OCI-LY1 (cell line): ENCODE data around the gene IRF5.

ENCODE experiments used
- H2AFZ ChIP-seq: fragments of 200-600 bp; sonication (generic), shearing (Covaris generic); 2 replicates; pipeline ENCODE4 v1.6.0; 2014; ENCODE audit warnings: antibody characterized with exemption, mild to moderate bottlenecking, low read length
- H3F3A ChIP-seq: fragments of 200-600 bp; sonication (generic), shearing (Covaris generic); 2 replicates; pipeline ENCODE4 v1.6.0; 2014; ENCODE audit warnings: mild to moderate bottlenecking, antibody characterized with exemption, low read length, moderate library complexity; ENCODE audit not compliant: insufficient read depth
- H3K27ac ChIP-seq: fragments of 200-600 bp; sonication (generic); 2 replicates; pipeline ENCODE4 v1.5.1; 2014; ENCODE audit warnings: low read length, mixed run types, mild to moderate bottlenecking, low read depth; ENCODE audit not compliant: poor library complexity, severe bottlenecking
- H3K27me3 ChIP-seq: fragments of 200-600 bp; sonication (generic); 2 replicates; pipeline ENCODE4 v1.6.0; 2014; ENCODE audit warnings: antibody characterized with exemption, mild to moderate bottlenecking, low read length, moderate library complexity; ENCODE audit not compliant: insufficient read depth
- H3K36me3 ChIP-seq: fragments of 200-600 bp; sonication (generic); 2 replicates; pipeline ENCODE4 v1.6.1; 2014; ENCODE audit warnings: mild to moderate bottlenecking, antibody characterized with exemption, low read length, moderate library complexity, mixed read lengths; ENCODE audit not compliant: insufficient read depth
- H3K4me1 ChIP-seq: fragments of 200-600 bp; sonication (generic); 2 replicates; pipeline ENCODE4 v1.5.1; 2014; ENCODE audit warnings: mild to moderate bottlenecking, low read length, moderate library complexity; ENCODE audit not compliant: insufficient read depth, severe bottlenecking
- H3K4me2 ChIP-seq: fragments of 200-600 bp; sonication (generic), shearing (Covaris generic); 2 replicates; pipeline ENCODE4 v1.6.1; 2014; ENCODE audit warnings: low read length
- H3K4me3 ChIP-seq: fragments of 200-600 bp; sonication (generic); 2 replicates; pipeline ENCODE4 v1.5.1; 2014; ENCODE audit warnings: low read length, low read depth, mild to moderate bottlenecking, mixed read lengths; ENCODE audit not compliant: poor library complexity, severe bottlenecking
- H3K79me2 ChIP-seq: fragments of 200-600 bp; shearing (Covaris generic); 2 replicates; pipeline ENCODE4 v1.6.1; 2016; ENCODE audit warnings: mixed run types, low read length, mixed read lengths; ENCODE audit not compliant: insufficient read depth
- H3K9ac ChIP-seq: fragments of 200-600 bp; sonication (generic), shearing (Covaris generic); 2 replicates; pipeline ENCODE4 v1.6.1; 2014; ENCODE audit warnings: mild to moderate bottlenecking, low read length, mixed read lengths
- H3K9me2 ChIP-seq: fragments of 200-600 bp; sonication (generic), shearing (Covaris generic); 2 replicates; pipeline ENCODE4 v1.6.1; 2014; ENCODE audit warnings: low read depth, mild to moderate bottlenecking, low read length, mixed read lengths
- H3K9me3 ChIP-seq: fragments of 200-600 bp; shearing (Covaris generic); 2 replicates; pipeline ENCODE4 v1.6.1; 2014; ENCODE audit warnings: low read length, mixed read lengths
- H4K20me1 ChIP-seq: fragments of 200-600 bp; sonication (generic), shearing (Covaris generic); 2 replicates; pipeline ENCODE4 v1.6.0; 2016; ENCODE audit warnings: mild to moderate bottlenecking, low read length; ENCODE audit not compliant: insufficient read depth
- CTCF ChIP-seq: fragments of 200-600 bp; sonication (generic), shearing (Covaris generic); IDR thresholded peaks from 2 replicates; pipeline ENCODE4 v1.5.1; 2017; ENCODE audit warnings: mild to moderate bottlenecking, antibody characterized with exemption, low read length, moderate library complexity, mixed read lengths
- EZH2 ChIP-seq: fragments of 200-600 bp; sonication (generic), shearing (Covaris generic); IDR thresholded peaks from 2 replicates; pipeline ENCODE4 v1.8.0; 2017; ENCODE audit warnings: borderline replicate concordance, mixed run types, mild to moderate bottlenecking, antibody characterized with exemption, low read length, moderate library complexity, mixed read lengths

IRF5 gene

GRCh38 chr7:128913870-128914565 is 23.7 kb upstream of the IRF5 start:
- Histone ChIP-seq H3K36me3 (no peaks in the 10 kb centered on the region), H3K9ac (no peak overlapping the region), H3K9me3 (no peaks in the 10 kb centered on the region), H4K20me1 (no peaks in the 10 kb centered on the region), H3K4me1 (no peaks in the 10 kb centered on the region), H3F3A (no peaks in the 10 kb centered on the region), H3K27me3 (peaks cover 45% of the 10 kb centered on the region), H2AFZ (no peak overlapping the region), H3K4me2 (no peak overlapping the region), H3K79me2 (no peaks in the 10 kb centered on the region), H3K27ac (no peak overlapping the region), H3K9me2 (no peaks in the 10 kb centered on the region), H3K4me3 (no peak overlapping the region)
- TF ChIP-seq EZH2, result no peak
- no peak for TF ChIP-seq CTCF

GRCh38 chr7:128914566-128915151 is 23.1 kb upstream of the IRF5 start:
- H3K36me3 ChIP-seq, result no peaks in the 10 kb centered on the region
- TF ChIP-seq EZH2 (no peak), CTCF (no peak)
- peaks cover 40% of the 10 kb centered on the region for H3K27me3 ChIP-seq
- H2AFZ ChIP-seq, result no peak overlapping the region
- peaks cover 5% of the 10 kb centered on the region for H3K4me1 ChIP-seq
- H4K20me1 ChIP-seq, result no peaks in the 10 kb centered on the region
- H3K4me3 ChIP-seq, result no peak overlapping the region
- H3F3A ChIP-seq, result no peaks in the 10 kb centered on the region
- no peak overlapping the region for H3K4me2 ChIP-seq
- no peak overlapping the region for H3K9ac ChIP-seq
- H3K79me2 ChIP-seq, result no peaks in the 10 kb centered on the region
- no peak overlapping the region for H3K27ac ChIP-seq
- no peaks in the 10 kb centered on the region for H3K9me3 ChIP-seq
- no peaks in the 10 kb centered on the region for H3K9me2 ChIP-seq

- Histone ChIP-seq H3K4me3 (no peak overlapping the region), H3K9ac (no peak overlapping the region)
These were observed 22.4 kb upstream of the IRF5 start for GRCh38 chr7:128915271-128915819.

More at GRCh38 chr7:128915271-128915819, 22.4 kb upstream of the IRF5 start:
- Histone ChIP-seq H3K36me3 (no peaks in the 10 kb centered on the region), H3K9me2 (no peaks in the 10 kb centered on the region), H3K9me3 (no peaks in the 10 kb centered on the region), H3K79me2 (no peaks in the 10 kb centered on the region), H3K4me1 (peaks cover 6% of the 10 kb centered on the region), H3F3A (no peaks in the 10 kb centered on the region), H3K27me3 (peaks cover 38% of the 10 kb centered on the region), H4K20me1 (no peaks in the 10 kb centered on the region), H2AFZ (no peak overlapping the region), H3K27ac (no peak overlapping the region), H3K4me2 (no peak overlapping the region)
- no peak for TF ChIP-seq EZH2
- no peak for TF ChIP-seq CTCF
